HL-60 (cell line): ENCODE measurements around the gene WAPL.
A peak's percentile ranks its signal among the peaks of the same experiment; 100 is the strongest.

ENCODE experiments used
- DNase-seq, 2 experiments: peaks; one replicate each; pipeline ENCODE4 v3.0.0-alpha.2; 2010 to 2020; ENCODE audit warnings: low read depth in 1 of 2, low spot score in 1 of 2
- H3K27ac ChIP-seq: fragments of 250-450 bp; sonication (Bioruptor Pico); replicated peaks from 2 replicates; pipeline ENCODE4 v1.5.1; 2020; ENCODE audit warnings: mild to moderate bottlenecking, moderate library complexity
- H3K27me3 ChIP-seq: fragments of 250-450 bp; sonication (Bioruptor Pico); 2 replicates; pipeline ENCODE4 v1.5.1; 2021; ENCODE audit warnings: mild to moderate bottlenecking, moderate library complexity; ENCODE audit not compliant: insufficient read depth, poor library complexity, severe bottlenecking
- H3K4me3 ChIP-seq: replicated peaks from 2 replicates; pipeline ENCODE4 v1.5.1; 2011; ENCODE audit warnings: mild to moderate bottlenecking, control low read depth, low read length; ENCODE audit not compliant: insufficient read depth
- GABPA ChIP-seq: IDR thresholded peaks from 2 replicates; pipeline ENCODE4 v1.6.1; 2012; ENCODE audit warnings: low read depth
- POLR2AphosphoS5 ChIP-seq: IDR thresholded peaks from 2 replicates; pipeline ENCODE4 v1.6.1; 2012; ENCODE audit warnings: low read depth
- SPI1 ChIP-seq: IDR thresholded peaks from 2 replicates; pipeline ENCODE4 v1.6.1; 2012; ENCODE audit warnings: low read depth, mild to moderate bottlenecking, borderline replicate concordance
- TF ChIP-seq, protein P1 (sequence below): IDR thresholded peaks from one replicate; pipeline ENCODE4 v1.5.1; 2011; ENCODE audit warnings: low read length, control low read depth, inconsistent platforms; ENCODE audit not compliant: insufficient read depth
- TF ChIP-seq, protein P2 (sequence below): IDR thresholded peaks from 2 replicates; pipeline ENCODE4 v1.6.1; 2012; ENCODE audit warnings: low read depth; ENCODE audit not compliant: insufficient replicate concordance

Gene WAPL

DNA sequence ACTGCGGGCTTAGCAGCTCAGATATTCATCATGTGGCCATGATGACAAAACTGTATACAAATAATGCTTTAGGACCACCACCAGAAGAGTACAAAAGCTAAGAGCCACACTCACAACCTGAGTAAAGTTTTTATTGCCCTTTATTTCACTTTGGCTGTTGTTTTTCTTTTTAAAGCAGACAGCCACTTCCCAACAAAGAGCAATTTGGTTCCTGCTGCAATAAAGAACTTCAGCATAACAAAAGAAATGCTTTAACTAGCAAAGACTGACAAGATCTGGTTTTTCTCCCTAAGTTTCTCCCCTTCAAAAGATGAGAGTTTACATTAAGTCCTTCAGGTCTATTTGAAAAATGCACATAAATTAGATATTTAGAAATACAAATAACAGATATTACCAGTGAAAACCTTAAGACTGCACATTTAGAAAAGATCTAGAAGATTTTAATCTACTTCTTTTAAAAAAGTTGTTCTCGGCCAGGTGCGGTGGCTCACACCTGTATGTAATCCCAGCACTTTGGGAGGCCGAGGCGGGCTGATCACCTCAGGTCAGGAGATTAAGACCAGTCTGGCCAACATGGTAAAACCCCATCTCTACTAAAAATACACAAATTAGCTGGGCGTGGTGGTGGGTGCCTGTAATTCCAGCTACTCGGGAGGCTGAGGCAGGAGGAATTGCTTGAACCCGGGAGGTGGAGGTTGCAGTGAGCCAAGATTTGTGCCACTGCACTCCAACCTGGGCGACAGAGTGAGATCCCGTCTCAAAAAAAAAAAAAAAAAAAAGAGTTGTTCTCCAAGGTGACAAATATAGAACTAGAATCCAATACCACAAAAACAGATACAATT, 59.4 kb downstream of the WAPL start:
- H3K27me3 ChIP-seq = no peaks in the 10 kb centered on the region
- no peak overlapping the region for H3K4me3 ChIP-seq
- DNase-seq = no peak
- TF ChIP-seq SPI1 = no peak
- no peak for TF ChIP-seq POLR2AphosphoS5
- TF ChIP-seq, protein P1, sequence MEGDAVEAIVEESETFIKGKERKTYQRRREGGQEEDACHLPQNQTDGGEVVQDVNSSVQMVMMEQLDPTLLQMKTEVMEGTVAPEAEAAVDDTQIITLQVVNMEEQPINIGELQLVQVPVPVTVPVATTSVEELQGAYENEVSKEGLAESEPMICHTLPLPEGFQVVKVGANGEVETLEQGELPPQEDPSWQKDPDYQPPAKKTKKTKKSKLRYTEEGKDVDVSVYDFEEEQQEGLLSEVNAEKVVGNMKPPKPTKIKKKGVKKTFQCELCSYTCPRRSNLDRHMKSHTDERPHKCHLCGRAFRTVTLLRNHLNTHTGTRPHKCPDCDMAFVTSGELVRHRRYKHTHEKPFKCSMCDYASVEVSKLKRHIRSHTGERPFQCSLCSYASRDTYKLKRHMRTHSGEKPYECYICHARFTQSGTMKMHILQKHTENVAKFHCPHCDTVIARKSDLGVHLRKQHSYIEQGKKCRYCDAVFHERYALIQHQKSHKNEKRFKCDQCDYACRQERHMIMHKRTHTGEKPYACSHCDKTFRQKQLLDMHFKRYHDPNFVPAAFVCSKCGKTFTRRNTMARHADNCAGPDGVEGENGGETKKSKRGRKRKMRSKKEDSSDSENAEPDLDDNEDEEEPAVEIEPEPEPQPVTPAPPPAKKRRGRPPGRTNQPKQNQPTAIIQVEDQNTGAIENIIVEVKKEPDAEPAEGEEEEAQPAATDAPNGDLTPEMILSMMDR = no peak
- no peak for TF ChIP-seq GABPA
- TF ChIP-seq, protein P2, sequence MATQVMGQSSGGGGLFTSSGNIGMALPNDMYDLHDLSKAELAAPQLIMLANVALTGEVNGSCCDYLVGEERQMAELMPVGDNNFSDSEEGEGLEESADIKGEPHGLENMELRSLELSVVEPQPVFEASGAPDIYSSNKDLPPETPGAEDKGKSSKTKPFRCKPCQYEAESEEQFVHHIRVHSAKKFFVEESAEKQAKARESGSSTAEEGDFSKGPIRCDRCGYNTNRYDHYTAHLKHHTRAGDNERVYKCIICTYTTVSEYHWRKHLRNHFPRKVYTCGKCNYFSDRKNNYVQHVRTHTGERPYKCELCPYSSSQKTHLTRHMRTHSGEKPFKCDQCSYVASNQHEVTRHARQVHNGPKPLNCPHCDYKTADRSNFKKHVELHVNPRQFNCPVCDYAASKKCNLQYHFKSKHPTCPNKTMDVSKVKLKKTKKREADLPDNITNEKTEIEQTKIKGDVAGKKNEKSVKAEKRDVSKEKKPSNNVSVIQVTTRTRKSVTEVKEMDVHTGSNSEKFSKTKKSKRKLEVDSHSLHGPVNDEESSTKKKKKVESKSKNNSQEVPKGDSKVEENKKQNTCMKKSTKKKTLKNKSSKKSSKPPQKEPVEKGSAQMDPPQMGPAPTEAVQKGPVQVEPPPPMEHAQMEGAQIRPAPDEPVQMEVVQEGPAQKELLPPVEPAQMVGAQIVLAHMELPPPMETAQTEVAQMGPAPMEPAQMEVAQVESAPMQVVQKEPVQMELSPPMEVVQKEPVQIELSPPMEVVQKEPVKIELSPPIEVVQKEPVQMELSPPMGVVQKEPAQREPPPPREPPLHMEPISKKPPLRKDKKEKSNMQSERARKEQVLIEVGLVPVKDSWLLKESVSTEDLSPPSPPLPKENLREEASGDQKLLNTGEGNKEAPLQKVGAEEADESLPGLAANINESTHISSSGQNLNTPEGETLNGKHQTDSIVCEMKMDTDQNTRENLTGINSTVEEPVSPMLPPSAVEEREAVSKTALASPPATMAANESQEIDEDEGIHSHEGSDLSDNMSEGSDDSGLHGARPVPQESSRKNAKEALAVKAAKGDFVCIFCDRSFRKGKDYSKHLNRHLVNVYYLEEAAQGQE = no peak
- no peak overlapping the region for H3K27ac ChIP-seq

DNA sequence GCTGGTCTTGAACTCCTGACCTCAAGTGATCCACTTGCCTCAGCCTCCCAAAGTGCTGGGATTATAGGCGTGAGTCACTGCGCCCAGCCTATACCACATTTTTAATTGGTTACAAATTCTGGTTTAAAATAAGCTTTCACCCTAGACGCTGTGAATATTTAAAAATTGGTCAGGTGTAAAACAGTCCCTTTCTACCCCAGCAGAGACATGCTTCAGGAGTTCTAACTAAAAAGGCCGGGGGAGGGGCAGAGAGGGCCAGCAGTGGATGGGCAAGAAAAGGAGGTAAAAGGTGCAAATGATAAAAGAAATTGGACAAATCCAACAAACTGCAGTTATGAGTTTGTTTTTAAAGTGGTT, 70.0 kb downstream of the WAPL start:
- peak overlapping the region; percentile 67; the same call in 1 of the 2 replicates for H3K27ac ChIP-seq
- TF ChIP-seq GABPA = no peak
- no peak for TF ChIP-seq SPI1
- no peak for TF ChIP-seq POLR2AphosphoS5
- TF ChIP-seq, protein P2 = no peak
- TF ChIP-seq, protein P1 = no peak
- DNase-seq = no peak
- no peak overlapping the region for H3K4me3 ChIP-seq
- H3K27me3 ChIP-seq = no peaks in the 10 kb centered on the region

DNA sequence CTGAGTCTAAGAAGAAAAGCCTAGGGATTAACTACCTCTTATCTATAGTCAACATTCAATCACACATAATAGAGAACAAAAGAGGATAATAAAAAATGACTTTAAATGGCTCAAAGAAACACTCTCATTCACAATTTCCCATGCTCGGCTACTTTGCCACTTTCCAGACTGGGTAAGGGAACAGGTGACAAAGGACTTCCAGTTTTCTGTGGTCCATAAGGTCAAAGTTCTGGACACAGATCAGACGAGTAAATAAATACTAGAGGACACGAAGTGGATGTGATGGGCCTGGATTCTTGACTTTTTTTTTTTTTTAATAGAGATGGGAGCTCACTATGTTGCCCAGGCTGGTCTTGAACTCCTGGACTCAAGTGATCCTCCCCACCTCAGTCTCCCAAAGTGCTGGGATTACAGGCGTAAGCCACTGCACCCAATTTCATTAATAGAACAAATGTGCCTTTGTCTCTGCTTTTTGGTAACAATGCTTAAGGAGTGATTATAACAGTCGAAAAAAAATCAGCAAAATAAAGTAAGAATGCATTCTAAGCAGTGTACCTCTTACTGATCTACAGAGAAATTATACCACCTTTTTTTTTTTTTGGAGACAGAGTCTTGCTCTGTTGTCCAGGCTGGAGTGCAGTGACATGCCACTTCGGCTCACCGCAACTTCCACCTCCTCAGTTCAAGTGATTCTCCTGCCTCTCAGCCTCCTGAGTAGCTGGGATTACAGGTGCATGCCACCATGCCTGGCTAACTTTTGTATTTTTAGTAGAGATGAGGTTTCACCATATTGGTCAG, 70.6 kb downstream of the WAPL start:
- TF ChIP-seq GABPA (no peak), POLR2AphosphoS5 (no peak), SPI1 (no peak)
- TF ChIP-seq, protein P1 = no peak
- TF ChIP-seq, protein P2 = no peak
- Histone ChIP-seq H3K27ac (peak overlapping the region; percentile 67), H3K4me3 (no peak overlapping the region), H3K27me3 (no peaks in the 10 kb centered on the region)
- DNase-seq = no peak
